NOMO-1 treated with dmso at 0.1 percent for 144 hours (cell line): ENCODE data around the gene DDIT4L.
"Not testable (repeated sequence)": the region's sequence is repeated elsewhere in the genome, so short reads cannot be mapped to it uniquely, and the experiment has no call there.

ENCODE experiments used
- DNase-seq: peaks from one replicate; lab custom pipeline; 2025; ENCODE audit not compliant: unreplicated experiment; lab: John Stamatoyannopoulos, UW

The DDIT4L gene

DNA sequence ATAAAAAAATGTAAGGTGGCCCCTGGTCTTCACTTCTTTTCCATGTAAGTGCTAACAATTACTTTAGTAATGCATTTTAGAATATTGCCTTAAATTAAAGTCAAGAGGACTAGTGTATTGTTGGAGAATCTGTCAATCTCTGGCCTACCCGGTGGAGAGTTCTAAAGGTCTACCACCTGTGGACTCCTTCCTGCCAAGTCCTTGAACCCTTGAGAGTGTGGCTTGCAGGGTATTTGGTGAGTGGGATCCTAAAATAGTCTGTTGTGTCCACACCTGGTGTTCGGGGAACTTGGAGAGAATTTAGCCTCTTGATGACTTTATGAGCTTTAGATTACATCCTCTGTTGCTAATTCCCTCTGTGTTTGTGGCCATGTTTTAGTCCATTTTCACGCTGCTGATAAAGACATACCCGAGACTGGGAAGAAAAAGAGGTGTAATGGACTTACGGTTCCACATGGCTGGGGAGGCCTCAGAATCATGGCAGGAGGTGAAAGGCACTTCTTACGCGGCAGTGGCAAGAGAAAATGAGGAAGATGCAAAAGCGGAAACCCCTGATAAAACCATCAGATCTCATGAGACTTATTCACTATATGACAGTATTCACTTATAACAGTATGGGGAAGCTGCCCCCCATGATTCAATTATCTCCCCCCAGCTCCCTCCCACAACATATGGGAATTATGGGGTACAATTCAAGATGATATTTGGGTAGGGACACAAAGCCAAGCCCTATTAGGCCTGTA is 23.8 kb downstream of the DDIT4L start:
- no peak for DNase-seq

DNA sequence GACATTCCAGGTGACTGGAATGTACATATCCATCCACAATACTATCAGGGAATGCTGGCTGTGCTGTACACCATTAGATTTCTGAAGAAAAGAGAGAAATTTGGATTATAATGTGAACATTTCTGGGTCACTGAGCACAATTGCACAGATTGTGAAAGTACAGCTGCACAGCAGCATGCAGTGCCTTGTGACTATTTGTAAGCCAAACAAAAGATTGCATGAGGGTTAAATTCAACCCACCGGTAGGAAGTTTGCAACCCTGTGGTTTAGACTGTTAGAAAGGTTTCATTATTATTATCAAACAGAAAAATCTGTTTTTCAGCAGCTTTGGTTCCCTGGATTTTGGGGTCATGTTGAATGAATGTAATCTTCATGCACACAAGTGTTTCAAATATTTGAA is 24.5 kb downstream of the DDIT4L start:
- no peak for DNase-seq

DNA sequence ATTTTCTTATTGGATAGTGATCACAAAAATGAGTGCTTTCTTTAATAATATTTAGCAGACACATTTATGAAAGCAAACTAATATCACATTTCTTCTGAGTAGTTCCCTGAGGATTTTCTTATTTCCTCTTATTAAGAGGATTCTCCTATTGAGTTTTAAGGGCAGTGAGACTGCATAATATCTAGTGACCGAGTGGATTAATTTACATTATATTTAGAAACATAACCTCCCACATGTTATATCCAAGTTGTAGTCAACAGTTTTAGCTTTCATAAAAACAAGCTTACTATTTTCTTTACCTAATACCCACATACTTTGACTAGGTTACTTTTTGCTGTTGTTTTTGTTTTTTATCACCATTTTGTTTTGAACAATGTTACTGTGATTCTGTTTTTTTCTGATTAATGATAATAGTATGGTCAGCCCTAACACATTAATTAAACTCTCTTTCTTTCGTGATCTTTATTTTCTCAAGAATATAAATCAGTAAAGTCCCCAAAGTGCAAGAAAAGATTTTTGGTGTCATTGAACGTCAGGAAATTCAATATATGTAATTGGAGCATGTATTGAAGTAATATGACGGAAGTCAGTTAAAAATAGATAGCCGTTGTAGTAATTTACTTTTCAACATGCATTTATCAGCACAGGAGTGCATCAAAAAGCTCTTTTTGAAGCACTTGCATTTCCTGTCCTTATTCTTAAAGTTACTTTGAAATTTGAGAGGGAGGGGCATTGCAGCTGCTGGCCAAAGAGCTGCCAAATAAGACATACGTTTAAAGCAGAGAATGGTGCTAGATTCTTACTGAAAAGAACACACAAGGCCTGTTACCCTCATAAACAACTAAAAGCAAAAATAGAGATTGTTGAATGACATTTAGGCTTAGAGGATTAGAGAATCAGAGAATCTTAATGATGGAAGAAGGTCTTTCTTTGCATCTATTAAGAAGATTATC is 25.2 kb downstream of the DDIT4L start:
- no peak for DNase-seq

DNA sequence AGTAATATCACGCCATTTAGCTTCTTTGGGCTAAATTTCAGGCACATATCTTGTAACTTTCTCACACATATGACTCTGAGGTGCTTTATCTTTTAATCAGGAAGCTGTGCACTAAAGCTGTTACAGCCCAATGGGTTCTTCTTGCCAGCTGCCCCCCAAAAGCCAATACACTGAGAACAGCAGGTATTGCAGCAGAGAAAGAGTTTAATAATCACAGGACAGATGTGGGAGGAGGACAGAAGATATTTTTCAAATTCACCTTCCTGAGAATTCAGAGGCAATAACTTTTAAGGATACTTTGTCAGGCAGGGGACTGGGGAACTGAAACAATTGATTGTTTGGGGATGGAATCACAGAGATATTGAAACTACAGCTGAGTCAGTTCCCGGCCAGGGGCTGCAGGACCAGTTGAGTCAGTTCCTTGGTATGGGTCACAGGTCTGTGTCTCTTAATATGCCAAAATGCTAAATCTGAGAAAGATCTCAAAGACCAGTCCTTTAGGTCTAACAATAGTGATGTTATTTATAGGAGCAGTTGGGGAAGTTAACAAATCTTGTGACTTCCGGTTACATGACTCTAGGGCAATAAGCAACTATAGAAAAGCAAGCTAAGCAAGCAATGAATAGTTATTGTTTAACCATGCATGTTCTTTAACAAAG is 28.1 kb downstream of the DDIT4L start:
- DNase-seq = no peak

DNA sequence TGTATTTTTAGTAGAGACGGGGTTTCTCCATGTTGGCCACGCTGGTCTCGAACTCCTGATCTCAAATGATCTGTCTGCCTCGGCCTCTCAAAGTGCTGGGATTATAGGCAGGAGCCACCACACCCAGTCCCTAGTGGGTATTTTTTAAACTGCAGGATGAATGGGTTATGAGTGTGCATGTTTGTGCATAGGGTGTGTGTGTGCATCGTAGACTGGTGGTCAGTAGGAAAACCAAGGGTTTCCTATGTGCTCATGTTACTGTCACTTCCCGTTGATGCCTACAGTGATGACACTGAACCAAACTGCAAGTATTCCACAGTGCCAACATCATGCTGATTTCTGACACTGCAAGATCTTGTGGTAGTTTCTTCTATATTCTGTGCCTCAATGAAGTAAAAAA is 41.1 kb downstream of the DDIT4L start:
- DNase-seq = no peak

DNA sequence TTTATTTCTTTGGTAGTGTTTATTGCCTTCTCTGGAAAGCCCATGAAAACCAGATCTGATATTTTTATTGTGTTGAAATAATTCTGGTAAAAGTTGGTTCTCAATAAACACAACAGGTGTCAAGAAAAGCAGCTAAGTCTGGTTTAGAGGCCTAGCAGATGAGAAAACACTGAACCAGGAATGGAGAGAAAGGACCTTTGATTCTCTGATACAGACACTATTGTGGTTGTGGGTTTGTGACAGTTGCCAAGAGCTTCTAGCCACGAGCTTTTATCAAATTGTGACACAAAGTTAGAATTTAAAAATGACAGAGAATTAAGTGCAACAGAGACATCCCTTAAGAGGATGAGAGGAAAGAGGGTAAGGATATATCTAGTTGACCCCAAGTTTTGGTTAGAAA is 42.6 kb downstream of the DDIT4L start:
- DNase-seq = no peak

DNA sequence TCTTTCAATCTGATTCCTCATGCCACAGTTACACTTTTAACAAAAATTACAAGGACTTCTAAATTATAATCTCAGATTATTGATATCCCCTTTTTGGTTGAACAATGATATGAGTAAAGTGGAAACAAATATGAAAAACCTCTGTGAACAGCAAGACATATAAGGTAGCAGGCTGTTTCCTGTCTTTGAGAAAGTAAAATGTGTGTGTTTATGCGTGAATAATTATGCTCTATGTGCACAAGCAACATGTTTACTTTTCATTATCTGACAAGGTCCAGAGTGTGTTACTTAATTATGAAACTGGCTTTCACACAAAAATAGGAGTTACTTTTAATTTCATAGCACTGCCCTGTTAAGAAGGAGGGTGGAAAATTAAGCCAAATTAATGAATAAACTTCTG is 43.1 kb downstream of the DDIT4L start:
- DNase-seq = no peak

DNA sequence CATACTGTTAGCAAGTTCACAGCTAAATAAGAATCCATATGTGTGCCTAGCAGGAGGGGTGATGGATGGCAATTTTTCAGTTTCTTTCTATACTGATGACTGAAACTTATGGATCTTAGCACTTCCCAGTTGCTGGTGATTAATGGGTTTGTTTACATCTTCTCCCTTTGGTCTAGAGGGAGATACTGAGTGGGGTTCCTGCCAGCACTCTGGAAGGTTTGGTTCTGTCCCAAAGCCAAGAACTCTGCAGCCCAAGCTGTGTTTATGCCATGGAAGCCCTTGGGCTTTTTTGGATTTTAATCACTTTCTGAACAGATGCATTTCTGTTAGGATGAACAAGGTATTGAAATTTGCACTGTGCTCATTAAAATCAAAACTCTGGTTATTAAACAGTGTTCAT is 43.5 kb downstream of the DDIT4L start:
- DNase-seq = no peak

DNA sequence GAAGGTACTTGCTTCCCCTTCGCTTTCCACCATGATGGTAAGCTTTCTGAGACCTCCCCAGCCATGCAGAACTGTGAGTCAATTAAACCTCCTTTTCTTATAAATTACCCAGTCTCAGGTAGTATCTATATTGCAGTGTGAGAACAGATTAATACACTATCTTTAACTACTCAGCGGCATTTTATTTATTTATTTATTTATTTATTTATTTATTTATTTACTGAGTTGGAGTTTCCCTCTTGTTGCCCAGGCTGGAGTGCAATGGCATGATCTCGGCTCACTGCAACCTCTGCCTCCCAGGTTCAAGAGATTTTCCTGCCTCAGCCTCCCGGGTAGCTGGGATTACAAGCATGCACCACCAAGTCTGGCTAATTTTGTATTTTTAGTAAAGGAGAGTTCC is 52.9 kb downstream of the DDIT4L start:
- not testable (repeated sequence) for DNase-seq
